Measurements from ENCODE around the gene CDON.

Gene CDON

GRCh38 chr11:126076641-126077040 is 14.0 kb upstream of the CDON start:
- no peaks in the 10 kb centered on the region for H3K9me2 ChIP-seq (replicated peaks; ENCODE audit: low read depth, low read length)

GRCh38 chr11:126072801-126073594 is 10.3 kb upstream of the CDON start:
- Histone ChIP-seq H2AFZ (ENCODE audit: low read length) (no peak overlapping the region), H3K27me3 (ENCODE audit: insufficient read depth, low read length, poor library complexity, severe bottlenecking) (no peaks in the 10 kb centered on the region), H3K4me3 (ENCODE audit: low read length, poor library complexity, severe bottlenecking) (no peak overlapping the region), H3K36me3 (ENCODE audit: insufficient read depth, low read length) (no peaks in the 10 kb centered on the region), H3K9me3 (ENCODE audit: insufficient read depth, low read depth, low read length) (no peaks in the 10 kb centered on the region), H3F3A (ENCODE audit: low read depth) (no peaks in the 10 kb centered on the region), H4K20me1 (ENCODE audit: insufficient read depth, low read length, poor library complexity, severe bottlenecking) (no peaks in the 10 kb centered on the region), H3K9ac (ENCODE audit: low read depth, low read length, poor library complexity, severe bottlenecking) (no peak overlapping the region), H3K9me2 (replicated peaks; ENCODE audit: low read depth, low read length) (no peaks in the 10 kb centered on the region), H3K4me1 (ENCODE audit: insufficient read depth, low read length, poor library complexity, severe bottlenecking) (no peaks in the 10 kb centered on the region), H3K79me2 (ENCODE audit: insufficient read depth, low read length) (no peaks in the 10 kb centered on the region), H3K4me2 (ENCODE audit: low read depth, low read length, poor library complexity, severe bottlenecking) (no peak overlapping the region)
- TF ChIP-seq EZH2phosphoT487 (IDR thresholded peaks at IDR 0.05; ENCODE audit: borderline replicate concordance) (no peak), CTCF (conservative IDR thresholded peaks at IDR 0.05; ENCODE audit: low read length) (no peak)

More at GRCh38 chr11:126076641-126077040, 14.0 kb upstream of the CDON start:
- Histone ChIP-seq H3K36me3 (ENCODE audit: insufficient read depth, low read length) (no peaks in the 10 kb centered on the region), H3F3A (ENCODE audit: low read depth) (no peaks in the 10 kb centered on the region), H2AFZ (ENCODE audit: low read length) (no peak overlapping the region), H3K4me1 (ENCODE audit: insufficient read depth, low read length, poor library complexity, severe bottlenecking) (no peaks in the 10 kb centered on the region), H3K27me3 (ENCODE audit: insufficient read depth, low read length, poor library complexity, severe bottlenecking) (no peaks in the 10 kb centered on the region), H3K79me2 (ENCODE audit: insufficient read depth, low read length) (no peaks in the 10 kb centered on the region), H3K9me3 (ENCODE audit: insufficient read depth, low read depth, low read length) (no peaks in the 10 kb centered on the region), H3K4me2 (ENCODE audit: low read depth, low read length, poor library complexity, severe bottlenecking) (no peak overlapping the region), H3K4me3 (ENCODE audit: low read length, poor library complexity, severe bottlenecking) (no peak overlapping the region), H3K9ac (ENCODE audit: low read depth, low read length, poor library complexity, severe bottlenecking) (no peak overlapping the region), H4K20me1 (ENCODE audit: insufficient read depth, low read length, poor library complexity, severe bottlenecking) (no peaks in the 10 kb centered on the region)
- no peak for TF ChIP-seq CTCF (conservative IDR thresholded peaks at IDR 0.05; ENCODE audit: low read length)
- no peak for TF ChIP-seq EZH2phosphoT487 (IDR thresholded peaks at IDR 0.05; ENCODE audit: borderline replicate concordance)

GRCh38 chr11:126072141-126072741 is 9.6 kb upstream of the CDON start:
- H3K4me3 ChIP-seq (ENCODE audit: low read length, poor library complexity, severe bottlenecking), result no peak overlapping the region
- H3K36me3 ChIP-seq (ENCODE audit: insufficient read depth, low read length), result no peaks in the 10 kb centered on the region
- H3K79me2 ChIP-seq (ENCODE audit: insufficient read depth, low read length), result no peaks in the 10 kb centered on the region
- no peaks in the 10 kb centered on the region for H3K9me3 ChIP-seq (ENCODE audit: insufficient read depth, low read depth, low read length)
- TF ChIP-seq CTCF (conservative IDR thresholded peaks at IDR 0.05; ENCODE audit: low read length), result no peak
- no peaks in the 10 kb centered on the region for H3K9me2 ChIP-seq (replicated peaks; ENCODE audit: low read depth, low read length)
- H3F3A ChIP-seq (ENCODE audit: low read depth), result no peaks in the 10 kb centered on the region
- no peak overlapping the region for H2AFZ ChIP-seq (ENCODE audit: low read length)
- no peak overlapping the region for H3K9ac ChIP-seq (ENCODE audit: low read depth, low read length, poor library complexity, severe bottlenecking)
- no peaks in the 10 kb centered on the region for H4K20me1 ChIP-seq (ENCODE audit: insufficient read depth, low read length, poor library complexity, severe bottlenecking)
- H3K27me3 ChIP-seq (ENCODE audit: insufficient read depth, low read length, poor library complexity, severe bottlenecking), result no peaks in the 10 kb centered on the region
- no peak overlapping the region for H3K4me2 ChIP-seq (ENCODE audit: low read depth, low read length, poor library complexity, severe bottlenecking)
- no peaks in the 10 kb centered on the region for H3K4me1 ChIP-seq (ENCODE audit: insufficient read depth, low read length, poor library complexity, severe bottlenecking)
